HG02623 (cell line): ENCODE data around the gene LPIN3.

ENCODE experiments used
- ATAC-seq: cut with Tn5 transposase; IDR thresholded peaks from one replicate; pipeline ENCODE4 v1.9.1; 2021; ENCODE audit warnings: moderate library complexity; ENCODE audit not compliant: unreplicated experiment

Gene LPIN3

GRCh38 chr20:41348430-41349172, 8.0 kb downstream of the LPIN3 start:
- ATAC-seq: no peak

GRCh38 chr20:41349266-41349665, 8.6 kb downstream of the LPIN3 start:
- no peak for ATAC-seq

- ATAC-seq: no peak
These were observed 9.3 kb downstream of the LPIN3 start for GRCh38 chr20:41349943-41350342.

GRCh38 chr20:41350408-41350962, 9.9 kb downstream of the LPIN3 start:
- ATAC-seq: no peak

- no peak for ATAC-seq
These were observed 11.5 kb downstream of the LPIN3 start for GRCh38 chr20:41352106-41352505.

- ATAC-seq: no peak
These were observed 12.0 kb downstream of the LPIN3 start for GRCh38 chr20:41352666-41353065.

- ATAC-seq: no peak
These were observed 12.9 kb downstream of the LPIN3 start for GRCh38 chr20:41353530-41353929.

- ATAC-seq: no peak
These were observed 14.6 kb downstream of the LPIN3 start for GRCh38 chr20:41355192-41355591.

- ATAC-seq: no peak
These were observed 15.1 kb downstream of the LPIN3 start for GRCh38 chr20:41355598-41356203.

GRCh38 chr20:41356951-41357350, 16.3 kb downstream of the LPIN3 start:
- no peak for ATAC-seq

GRCh38 chr20:41357424-41358163, 17.0 kb downstream of the LPIN3 start:
- ATAC-seq: no peak

GRCh38 chr20:41358230-41358629, 17.6 kb downstream of the LPIN3 start:
- ATAC-seq: no peak

GRCh38 chr20:41358717-41359116, 18.1 kb downstream of the LPIN3 start:
- ATAC-seq: no peak

- ATAC-seq: no peak
These were observed 19.0 kb downstream of the LPIN3 start for GRCh38 chr20:41359541-41360011.

- no peak for ATAC-seq
These were observed 20.5 kb downstream of the LPIN3 start for GRCh38 chr20:41360831-41361756.

GRCh38 chr20:41361757-41362747, 21.4 kb downstream of the LPIN3 start:
- no peak for ATAC-seq

GRCh38 chr20:41362748-41363140, 22.1 kb downstream of the LPIN3 start:
- ATAC-seq: no peak

GRCh38 chr20:41363601-41364000, 23.0 kb downstream of the LPIN3 start:
- ATAC-seq: no peak

- ATAC-seq: no peak
These were observed 23.7 kb downstream of the LPIN3 start for GRCh38 chr20:41364236-41364855.
